T-helper 1 cell treated with Interleukin-12 subunit alpha and Interleukin-12 subunit beta and Interleukin-4 antibody, amounts not matched to agents 30 ng/mL and 1 ng/mL, for 36 hours (primary cell): ENCODE results near the gene TSPAN5. TPM values are rescaled to one million over a fixed set of nuclear protein-coding genes. Genes with fewer than 3 reads are reported as not detected.

Source experiments
- intact Hi-C: fragments of 100-400 bp; cut with micrococcal nuclease; formaldehyde crosslinking; loops from one replicate; pipeline ENCODE4 v1.15.1; 2024
- total RNA-seq: library from RNA; stranded (reverse); gene quantifications from 2 replicates; pipeline ENCODE4 v1.2.3, GENCODE V29; 2022

Gene TSPAN5
- total RNA-seq, 1 donor from 2014 or later: 36.3 TPM

DNA sequence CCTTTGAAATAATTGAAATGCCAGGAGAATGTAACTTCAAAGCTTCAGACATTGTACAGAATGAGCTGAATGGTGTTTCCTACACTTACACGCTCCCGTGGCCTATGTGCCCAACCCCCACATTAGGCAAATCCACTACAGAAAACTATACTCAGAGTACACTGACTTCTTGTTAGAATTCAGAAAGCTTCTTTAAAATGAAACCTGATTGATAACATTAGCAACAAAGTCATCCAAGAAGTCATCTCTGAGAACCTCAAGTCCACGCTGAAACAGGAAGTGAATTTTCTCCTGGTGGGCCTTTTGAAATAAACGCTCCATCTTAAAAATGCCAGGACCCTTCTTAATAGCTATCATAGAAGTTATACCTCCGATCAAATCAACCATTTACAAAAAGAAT, 136.3 kb downstream of the TSPAN5 start:
- intact Hi-C loops: no loop called here

DNA sequence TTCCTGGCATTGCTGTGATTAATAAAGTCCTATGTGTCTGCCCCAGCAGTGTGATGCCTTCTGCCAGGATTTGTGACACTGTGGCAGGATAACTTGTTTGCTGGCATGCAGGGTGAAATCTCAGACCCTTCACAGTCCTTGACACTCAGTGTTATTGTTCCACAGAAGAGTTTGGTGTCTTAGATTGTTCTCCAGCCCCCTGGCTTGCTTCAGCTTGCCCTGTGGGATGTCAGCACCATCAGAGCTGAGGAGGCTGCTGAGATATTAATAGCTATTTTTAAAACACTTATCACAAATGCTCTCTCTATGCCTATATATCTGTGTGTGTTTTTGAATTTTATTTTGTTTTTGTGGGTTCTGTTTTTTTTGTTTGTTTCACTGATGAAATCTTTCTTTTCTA, 136.9 kb downstream of the TSPAN5 start:
- intact Hi-C loops: no loop called here

- intact Hi-C loops: no loop called here
Measured at GRCh38 chr4:98519268-98519977, 139.0 kb downstream of the TSPAN5 start.

- intact Hi-C loops: no loop called here
Measured at GRCh38 chr4:98518559-98519267, 139.7 kb downstream of the TSPAN5 start.

- intact Hi-C loops: no loop called here
Measured at GRCh38 chr4:98517218-98518021, 141.0 kb downstream of the TSPAN5 start.

DNA sequence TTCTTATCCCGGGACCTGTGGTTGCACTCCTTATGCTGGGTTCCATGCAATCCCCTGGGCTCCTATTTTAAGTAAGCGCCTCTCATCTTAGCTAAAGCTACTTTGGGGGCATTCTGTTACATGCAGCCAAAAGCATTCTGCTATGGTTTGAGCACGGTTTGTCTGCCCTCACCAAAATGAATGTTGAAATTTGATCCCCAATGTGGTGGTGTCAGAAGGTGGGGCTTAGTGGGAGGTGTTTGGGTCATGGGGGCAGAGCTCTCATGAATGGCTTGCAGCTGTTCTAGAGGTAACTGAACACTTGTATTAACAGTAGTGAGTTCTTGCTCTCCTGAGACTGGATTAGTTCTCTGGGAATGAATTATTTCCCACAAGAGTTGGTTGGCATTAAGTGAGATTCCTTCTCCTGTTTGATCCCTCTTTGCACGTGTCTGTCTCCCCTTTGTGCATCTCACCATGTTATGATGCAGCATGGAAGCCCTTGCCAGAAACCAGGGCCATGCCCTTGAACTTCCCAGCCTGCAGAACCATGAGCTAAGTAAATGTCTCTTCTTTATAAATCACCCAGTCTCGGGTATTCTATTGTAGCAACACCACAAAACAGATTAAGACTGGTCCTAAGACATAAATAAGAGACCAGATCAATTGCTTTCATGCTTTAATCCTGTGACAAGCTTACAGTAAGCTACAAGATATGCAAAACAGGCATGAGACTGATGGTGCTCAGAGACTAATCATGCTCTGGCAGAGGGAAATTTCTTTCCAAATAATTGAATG, 141.8 kb downstream of the TSPAN5 start:
- intact Hi-C loops: no loop called here

DNA sequence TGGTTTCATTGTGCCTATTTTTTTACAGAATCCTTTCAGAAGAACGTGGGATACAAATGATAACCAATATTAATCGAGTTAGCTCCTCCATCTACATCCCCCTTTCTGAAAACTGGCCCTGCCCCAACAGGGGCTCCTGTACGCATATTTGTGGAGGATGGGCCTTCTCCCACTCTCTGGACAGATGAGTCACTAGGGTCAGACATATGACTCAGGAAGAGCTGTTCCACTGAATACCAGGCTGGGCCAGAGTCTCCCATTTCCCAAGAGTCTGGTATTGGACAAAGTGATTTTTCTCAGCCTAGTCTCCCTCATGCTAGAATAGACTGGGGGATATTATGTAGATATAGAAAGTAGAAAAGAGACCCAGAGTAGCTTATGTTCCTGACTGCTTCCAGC, 142.4 kb downstream of the TSPAN5 start:
- intact Hi-C loops: no loop called here

GRCh38 chr4:98515470-98515809, 143.0 kb downstream of the TSPAN5 start:
- intact Hi-C loops: no loop called here

DNA sequence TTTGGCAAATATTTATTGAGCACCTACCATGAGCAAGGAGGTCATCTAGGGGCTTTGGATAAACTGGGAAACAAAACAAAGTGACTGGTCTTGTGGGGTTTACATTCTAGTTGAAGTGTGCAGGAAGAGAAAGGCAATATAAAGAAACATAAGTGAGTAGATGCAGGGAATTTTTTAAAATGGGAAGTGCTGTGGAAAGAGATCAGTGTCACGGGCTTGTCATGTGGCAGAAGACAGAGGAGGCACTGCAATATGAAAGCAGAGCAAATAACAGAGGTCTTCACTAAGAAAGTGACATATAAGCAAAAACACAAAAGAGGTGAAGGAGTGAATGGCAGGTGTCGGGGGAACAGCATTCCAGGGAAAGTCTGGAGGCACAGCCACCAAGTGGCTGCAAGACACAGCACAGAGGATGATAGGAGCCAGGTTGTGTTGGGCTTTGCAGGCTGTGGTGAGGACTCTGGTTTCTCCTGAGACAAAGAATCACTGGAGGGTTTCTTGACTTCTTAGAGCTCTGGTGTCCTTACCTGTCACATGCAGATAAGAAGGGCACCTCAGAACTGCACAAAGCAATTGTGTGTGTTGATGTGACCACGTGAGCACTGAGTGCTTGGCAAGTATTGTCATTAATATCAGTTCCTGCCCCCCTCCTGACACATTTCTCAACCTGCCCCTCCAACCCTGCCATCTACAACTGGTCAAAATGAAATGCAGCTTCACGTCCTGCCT, 143.5 kb downstream of the TSPAN5 start:
- intact Hi-C loops: loop anchor here (5.0 kb wide), 1 partner anchor 87 kb away; no protein-coding TSS in a partner anchor

- intact Hi-C loops: loop anchor here (5.0 kb wide), 1 partner anchor 89 kb away; no protein-coding TSS in a partner anchor
Measured at GRCh38 chr4:98512918-98513317, 145.5 kb downstream of the TSPAN5 start.

DNA sequence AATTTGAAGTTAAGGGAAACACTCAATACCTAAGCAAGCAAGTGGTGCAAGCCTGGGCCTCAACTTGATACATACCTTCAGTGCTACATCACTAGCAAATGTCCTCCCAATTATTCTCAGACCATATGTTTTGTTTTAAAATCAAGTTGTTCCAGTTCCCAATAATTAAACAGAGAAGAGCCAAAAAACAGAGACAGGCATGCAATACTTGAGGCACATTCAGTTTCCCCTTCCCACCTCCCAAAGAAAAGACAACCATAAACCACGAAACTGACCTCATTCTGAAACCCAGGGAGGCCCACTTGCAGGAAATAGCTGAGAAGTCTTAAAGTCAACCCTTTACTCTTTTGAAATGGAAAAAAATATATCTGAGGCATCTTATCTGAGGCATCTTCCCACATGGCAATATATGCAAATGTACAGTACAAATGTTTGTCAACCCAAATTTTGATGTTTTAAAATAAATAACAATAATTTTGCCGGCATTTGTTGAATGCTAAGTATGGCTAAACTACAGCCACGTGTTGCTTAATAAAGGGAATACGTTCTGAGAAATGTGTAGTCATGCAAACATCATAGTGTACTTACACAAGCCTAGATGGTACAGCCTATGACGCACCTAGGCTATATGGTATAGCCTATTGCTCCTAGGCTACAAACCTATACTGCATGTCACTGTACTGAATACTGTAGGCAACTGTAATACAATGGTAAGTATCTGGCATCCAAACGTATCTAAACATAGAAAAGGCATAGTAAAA, 147.5 kb downstream of the TSPAN5 start:
- intact Hi-C loops: loop anchor here (1.0 to 5.0 kb wide), 5 partner anchors 16 to 418 kb away; partner anchors contain the start of gene EIF4E

- intact Hi-C loops: loop anchor here (2.0 to 5.0 kb wide), 2 partner anchors 16 to 92 kb away; no protein-coding TSS in a partner anchor
Measured at GRCh38 chr4:98510340-98510739, 148.1 kb downstream of the TSPAN5 start.

- intact Hi-C loops: loop anchor here (2.0 to 5.0 kb wide), 2 partner anchors 17 to 93 kb away; no protein-coding TSS in a partner anchor
Measured at GRCh38 chr4:98509721-98510120, 148.7 kb downstream of the TSPAN5 start.

DNA sequence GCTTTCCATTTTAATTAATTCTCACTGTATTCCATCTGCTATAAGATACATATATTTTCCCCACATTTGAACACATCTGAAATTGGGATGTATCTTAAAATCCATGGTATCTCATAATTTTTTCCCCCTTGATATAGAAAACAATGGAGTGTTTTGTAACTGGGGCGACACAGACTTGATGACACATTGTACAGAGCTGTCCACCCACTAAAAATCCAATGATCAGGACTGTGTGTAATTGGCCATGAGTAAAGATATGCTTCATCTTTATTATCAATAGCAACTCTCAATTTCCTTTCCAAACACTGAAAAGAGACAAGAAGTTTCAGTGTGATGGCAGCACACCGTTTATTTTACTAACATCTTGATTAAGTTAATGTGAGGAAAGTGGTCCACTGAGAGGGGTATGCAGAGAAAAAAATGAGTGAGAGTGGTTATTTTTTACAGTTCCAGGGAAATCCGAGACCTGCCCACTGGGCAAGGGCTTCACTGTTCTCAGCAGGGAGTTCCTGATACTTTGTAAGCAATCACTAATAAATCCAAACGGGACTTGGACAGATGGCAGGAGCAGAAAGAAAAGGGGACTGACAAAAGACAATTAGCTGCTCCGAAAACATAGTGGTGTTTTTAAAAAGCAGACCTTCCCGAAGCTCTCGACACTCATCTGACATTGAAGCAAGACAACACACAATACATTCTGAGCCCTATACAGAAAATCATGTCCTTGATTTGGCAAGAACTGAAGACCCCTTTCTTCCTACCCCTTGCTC, 149.4 kb downstream of the TSPAN5 start:
- intact Hi-C loops: no loop called here

- intact Hi-C loops: no loop called here
Measured at GRCh38 chr4:98508248-98508647, 150.2 kb downstream of the TSPAN5 start.

- intact Hi-C loops: no loop called here
Measured at GRCh38 chr4:98507299-98507698, 151.1 kb downstream of the TSPAN5 start.

- intact Hi-C loops: no loop called here
Measured at GRCh38 chr4:98506462-98507132, 151.8 kb downstream of the TSPAN5 start.

GRCh38 chr4:98505992-98506391, 152.4 kb downstream of the TSPAN5 start:
- intact Hi-C loops: no loop called here
